Urinary bladder (tissue), 4 donors: Measurements from ENCODE around the gene CPSF7. TPM values are rescaled to one million over a fixed set of nuclear protein-coding genes. Genes with fewer than 3 reads are reported as not detected.
"Not testable (repeated sequence)": the region's sequence is repeated elsewhere in the genome, so short reads cannot be mapped to it uniquely, and the experiment has no call there.

ENCODE experiments used
- DNase-seq: peaks from one replicate; pipeline ENCODE4 v3.0.0-alpha.2; 2015; ENCODE audit errors: extremely low spot score
- H3K27ac ChIP-seq: one replicate; pipeline ENCODE4 v1.5.1; 2013; ENCODE audit warnings: low read depth, mild to moderate bottlenecking, moderate library complexity
- H3K36me3 ChIP-seq: one replicate; pipeline ENCODE4 v1.6.1; 2013; ENCODE audit warnings: mild to moderate bottlenecking, moderate library complexity; ENCODE audit not compliant: insufficient read depth
- H3K4me1 ChIP-seq: one replicate; pipeline ENCODE4 v1.6.1; 2013; ENCODE audit warnings: mild to moderate bottlenecking, moderate library complexity; ENCODE audit not compliant: insufficient read depth
- H3K4me3 ChIP-seq: one replicate; pipeline ENCODE4 v1.5.1; 2013; ENCODE audit warnings: low read depth, low read length
- WGBS: extraction: QIAGEN DNeasy Blood & Tissue Kit; methylation state at CpG from one replicate; pipeline ENCODE4 v1.1.7; 2013; 5-methylcytosine and 5-hydroxymethylcytosine counted together
- polyA plus RNA-seq: library from polyadenylated mRNA; stranded (reverse); fragments of 200-250 nt; gene quantifications from one replicate; pipeline ENCODE4 v1.2.3, GENCODE V29; 2013
- total RNA-seq: library from RNA; depleted of rRNA; stranded (reverse); fragments of >200 nt; gene quantifications from one replicate; pipeline ENCODE4 v1.2.3, GENCODE V29; 2014
- donor health status: healthy with polysubstance abuse.
- donor health status: healthy.

CPSF7 gene
- total and polyA plus RNA-seq, 2 donors, result 32.9 to 61.1 TPM

GRCh38 chr11:61392981-61393595 lies 36.7 kb downstream of the CPSF7 start:
- Histone ChIP-seq H3K4me1 (no peaks in the 10 kb centered on the region), H3K27ac (no peak overlapping the region), H3K36me3 (no peaks in the 10 kb centered on the region), H3K4me3 (peak overlapping the region; percentile 81)
- no peak for DNase-seq
- WGBS, result 2% methylated on average over 15 of the region's 15 CpGs

GRCh38 chr11:61390161-61390560 lies 39.6 kb downstream of the CPSF7 start:
- 63% methylated on average over 1 of the region's 1 CpG for WGBS
- Histone ChIP-seq H3K4me3 (no peak overlapping the region), H3K27ac (no peak overlapping the region), H3K4me1 (no peaks in the 10 kb centered on the region), H3K36me3 (no peaks in the 10 kb centered on the region)
- DNase-seq, result no peak

GRCh38 chr11:61384271-61385242 lies 45.2 kb downstream of the CPSF7 start:
- Histone ChIP-seq H3K4me1 (no peaks in the 10 kb centered on the region), H3K4me3 (no peak overlapping the region), H3K27ac (no peak overlapping the region), H3K36me3 (no peaks in the 10 kb centered on the region)
- no peak for DNase-seq
- WGBS, result 88% methylated on average over 15 of the region's 15 CpGs

GRCh38 chr11:61383859-61384258 lies 45.9 kb downstream of the CPSF7 start:
- not testable (repeated sequence) for H3K27ac ChIP-seq, H3K4me1 ChIP-seq, H3K4me3 ChIP-seq, H3K36me3 ChIP-seq, DNase-seq
- 90% methylated on average over 5 of the region's 5 CpGs for WGBS

- no peaks in the 10 kb centered on the region for H3K4me1 ChIP-seq
- 96% methylated on average over 9 of the region's 9 CpGs for WGBS
- DNase-seq, result no peak
- H3K36me3 ChIP-seq, result no peaks in the 10 kb centered on the region
- H3K4me3 ChIP-seq, result no peak overlapping the region
- no peak overlapping the region for H3K27ac ChIP-seq
Measured at GRCh38 chr11:61380884-61381283, 48.9 kb downstream of the CPSF7 start.

GRCh38 chr11:61378713-61379313 lies 51.0 kb downstream of the CPSF7 start:
- H3K27ac ChIP-seq, result peak overlapping the region; percentile 84
- H3K36me3 ChIP-seq, result no peaks in the 10 kb centered on the region
- no peaks in the 10 kb centered on the region for H3K4me1 ChIP-seq
- 68% methylated on average over 5 of the region's 5 CpGs for WGBS
- no peak for DNase-seq
- H3K4me3 ChIP-seq, result no peak overlapping the region

GRCh38 chr11:61377461-61378160 lies 52.2 kb downstream of the CPSF7 start:
- WGBS, result 91% methylated on average over 6 of the region's 6 CpGs

GRCh38 chr11:61375761-61376108 lies 54.0 kb downstream of the CPSF7 start:
- H3K36me3 ChIP-seq, result no peaks in the 10 kb centered on the region
- no peak overlapping the region for H3K4me3 ChIP-seq
- no peak overlapping the region for H3K27ac ChIP-seq
- WGBS, result 84% methylated on average over 6 of the region's 6 CpGs
- H3K4me1 ChIP-seq, result no peaks in the 10 kb centered on the region
- DNase-seq, result no peak

More at GRCh38 chr11:61377461-61378160, 52.2 kb downstream of the CPSF7 start:
- H3K4me3 ChIP-seq, result no peak overlapping the region
- H3K36me3 ChIP-seq, result no peaks in the 10 kb centered on the region
- no peaks in the 10 kb centered on the region for H3K4me1 ChIP-seq
- no peak overlapping the region for H3K27ac ChIP-seq
- no peak for DNase-seq

- H3K4me3 ChIP-seq, result no peak overlapping the region
- DNase-seq, result no peak
- no peaks in the 10 kb centered on the region for H3K4me1 ChIP-seq
- no peak overlapping the region for H3K27ac ChIP-seq
- H3K36me3 ChIP-seq, result no peaks in the 10 kb centered on the region
- WGBS, result 90% methylated on average over 8 of the region's 8 CpGs
Measured at GRCh38 chr11:61372659-61373420, 56.9 kb downstream of the CPSF7 start.

- WGBS, result 92% methylated on average over 8 of the region's 8 CpGs
- Histone ChIP-seq H3K27ac (peak overlapping the region; percentile 34), H3K4me1 (no peaks in the 10 kb centered on the region), H3K4me3 (no peak overlapping the region), H3K36me3 (peaks cover 3% of the 10 kb centered on the region)
- DNase-seq, result no peak
Measured at GRCh38 chr11:61370349-61371005, 59.3 kb downstream of the CPSF7 start.

GRCh38 chr11:61369372-61370348 lies 60.1 kb downstream of the CPSF7 start:
- DNase-seq, result no peak
- peaks cover 3% of the 10 kb centered on the region for H3K36me3 ChIP-seq
- peak overlapping the region; percentile 34 for H3K27ac ChIP-seq
- no peaks in the 10 kb centered on the region for H3K4me1 ChIP-seq
- 75% methylated on average over 9 of the region's 9 CpGs for WGBS
- H3K4me3 ChIP-seq, result no peak overlapping the region

GRCh38 chr11:61368646-61369045 lies 61.1 kb downstream of the CPSF7 start:
- H3K36me3 ChIP-seq, result peaks cover 3% of the 10 kb centered on the region
- DNase-seq, result no peak
- no peak overlapping the region for H3K27ac ChIP-seq
- 95% methylated on average over 7 of the region's 7 CpGs for WGBS
- H3K4me1 ChIP-seq, result no peaks in the 10 kb centered on the region
- H3K4me3 ChIP-seq, result no peak overlapping the region
